Stimulated activated CD8-positive, alpha-beta memory T cell treated with anti-CD3 and anti-CD28 coated beads, Interleukin-2, amount 100 ng/mL, for 1 hour (primary cell): ENCODE results near the gene CLEC18B.
"Not testable (repeated sequence)": the region's sequence is repeated elsewhere in the genome, so short reads cannot be mapped to it uniquely, and the experiment has no call there.

Source experiments
- DNase-seq, 2 donors: peaks; one replicate each; pipeline ENCODE4 v3.0.0-alpha.2; 2020; ENCODE audit warnings: low read depth in 2 of 2

CLEC18B gene

GRCh38 chr16:74420612-74421481 is at the start of gene CLEC18B:
Gene CLEC18B (minus strand): TSS chr16:74421478. CDS start chr16:74421270, 208 bp downstream.
- DNase-seq, result not testable (repeated sequence)

DNA sequence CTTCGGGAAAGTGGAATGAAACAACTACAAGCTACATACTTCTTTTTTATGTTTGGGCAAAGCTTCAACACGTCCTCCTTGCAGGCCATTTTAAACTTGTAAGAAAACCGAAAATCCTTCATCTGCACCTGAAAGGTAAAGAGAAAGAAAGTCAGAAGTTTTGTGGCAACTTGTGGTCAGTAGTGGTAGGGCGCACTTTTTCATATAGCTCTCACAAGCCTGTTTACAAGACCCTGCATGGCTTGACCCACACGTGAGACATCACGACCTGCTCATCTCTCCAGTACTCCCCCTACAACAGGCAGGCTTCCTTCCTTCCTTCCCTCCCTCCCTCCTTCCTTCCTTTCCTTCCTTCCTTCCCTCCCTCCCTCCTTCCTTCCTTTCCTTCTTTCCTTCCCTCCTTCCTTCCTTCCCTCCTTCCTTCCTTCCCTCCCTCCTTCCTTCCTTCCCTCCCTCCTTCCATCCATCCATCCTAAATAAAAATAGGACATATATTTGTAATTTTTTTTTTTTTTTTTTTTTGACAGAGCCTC is 48.7 kb upstream of the CLEC18B start:
- DNase-seq, result no peak

GRCh38 chr16:74468807-74469525 is 47.7 kb upstream of the CLEC18B start:
- DNase-seq, result no peak

DNA sequence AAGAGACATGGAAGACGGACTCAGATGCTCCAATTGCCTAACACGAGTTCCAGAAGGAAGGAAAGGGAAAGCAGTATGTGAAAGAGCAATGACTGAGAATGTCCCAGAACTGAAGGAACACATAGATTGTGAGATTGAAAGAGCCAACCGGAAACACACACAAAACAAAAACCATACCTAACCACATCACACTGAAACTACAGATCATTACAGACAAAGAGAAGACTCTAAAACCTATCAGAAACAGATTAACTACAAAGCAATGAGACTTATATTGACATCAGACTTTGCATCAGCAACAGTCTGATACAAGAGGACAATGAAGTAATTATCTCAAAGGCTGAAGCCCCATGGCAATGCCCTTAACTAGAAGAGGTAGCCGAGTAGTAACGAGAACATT is 45.6 kb upstream of the CLEC18B start:
- DNase-seq, result no peak

- no peak for DNase-seq
These were observed 44.8 kb upstream of the CLEC18B start for GRCh38 chr16:74465851-74466685.

GRCh38 chr16:74465281-74465680 is 44.0 kb upstream of the CLEC18B start:
- no peak for DNase-seq

DNA sequence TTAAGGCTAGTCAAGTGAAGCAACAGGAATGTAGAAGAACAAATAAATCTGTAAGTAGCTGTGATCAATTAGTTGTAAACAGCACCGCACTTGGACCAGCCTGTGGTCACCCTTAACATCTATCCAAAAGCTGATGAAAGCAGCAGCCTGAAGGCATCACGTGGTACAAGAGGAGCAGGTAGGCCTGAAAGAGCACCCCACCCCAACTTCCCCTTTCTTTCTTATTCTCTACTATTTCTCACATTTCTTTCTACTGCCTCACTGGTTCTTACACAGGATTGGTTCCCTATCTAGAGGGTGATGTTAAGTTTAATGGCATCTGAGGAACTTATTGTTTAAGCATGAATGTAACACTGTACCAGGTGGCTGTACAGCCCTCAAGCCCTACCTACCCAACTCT is 42.6 kb upstream of the CLEC18B start:
- DNase-seq, result no peak

DNA sequence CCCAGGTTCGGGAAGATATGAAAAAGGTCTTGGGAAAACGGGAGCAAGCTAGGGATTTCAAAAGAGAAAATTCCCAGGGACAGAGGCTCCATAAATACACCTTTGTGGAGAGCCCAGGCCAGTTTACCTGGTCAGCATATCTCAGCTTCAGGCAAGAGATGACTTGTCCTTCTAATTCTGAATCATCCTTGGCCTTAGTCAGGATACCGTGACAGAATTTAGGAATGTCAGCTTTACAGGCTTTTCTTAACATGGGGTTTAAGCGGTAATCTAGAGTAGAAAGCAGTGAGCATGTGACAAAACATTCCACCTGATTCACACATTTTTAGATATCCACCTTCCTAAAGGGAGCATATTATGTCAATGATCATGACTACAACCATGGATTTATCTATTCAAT is 41.1 kb upstream of the CLEC18B start:
- DNase-seq, result no peak

- DNase-seq, result no peak
These were observed 40.5 kb upstream of the CLEC18B start for GRCh38 chr16:74461826-74462225.

GRCh38 chr16:74460542-74460941 is 39.3 kb upstream of the CLEC18B start:
- DNase-seq, result no peak

- DNase-seq, result no peak
These were observed 35.0 kb upstream of the CLEC18B start for GRCh38 chr16:74456290-74456625.

DNA sequence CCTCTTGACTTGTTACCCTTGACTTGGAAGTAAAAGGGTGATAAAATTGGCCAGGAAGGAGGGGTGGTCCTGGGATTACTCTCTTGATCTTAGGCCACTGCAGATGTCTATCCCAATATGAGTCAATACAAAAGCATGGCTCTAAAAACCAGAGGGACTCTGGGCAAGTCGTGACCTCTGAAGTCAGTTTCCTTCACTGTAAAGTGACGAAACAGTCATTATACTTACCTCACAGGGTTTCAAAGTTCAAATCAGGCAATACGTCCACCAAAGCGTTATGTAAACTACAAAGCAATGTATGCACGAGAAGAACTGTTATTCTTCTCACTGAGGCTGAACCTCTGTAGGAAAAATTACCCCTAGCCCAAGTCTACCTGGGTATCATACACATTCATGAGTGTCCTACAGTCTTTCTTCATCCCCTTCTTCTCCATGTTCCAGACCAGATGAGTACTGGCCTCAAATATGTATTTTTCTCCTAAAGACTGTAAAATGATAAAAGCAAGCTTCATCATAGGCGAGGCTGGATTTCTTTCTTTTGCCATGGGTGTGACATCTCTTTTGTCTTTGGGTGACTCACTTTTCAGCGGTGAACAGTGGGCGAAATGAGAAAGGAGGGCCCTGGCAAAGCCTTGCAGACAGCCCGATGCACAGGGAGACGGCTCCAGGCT is 34.5 kb upstream of the CLEC18B start:
- DNase-seq, result no peak

DNA sequence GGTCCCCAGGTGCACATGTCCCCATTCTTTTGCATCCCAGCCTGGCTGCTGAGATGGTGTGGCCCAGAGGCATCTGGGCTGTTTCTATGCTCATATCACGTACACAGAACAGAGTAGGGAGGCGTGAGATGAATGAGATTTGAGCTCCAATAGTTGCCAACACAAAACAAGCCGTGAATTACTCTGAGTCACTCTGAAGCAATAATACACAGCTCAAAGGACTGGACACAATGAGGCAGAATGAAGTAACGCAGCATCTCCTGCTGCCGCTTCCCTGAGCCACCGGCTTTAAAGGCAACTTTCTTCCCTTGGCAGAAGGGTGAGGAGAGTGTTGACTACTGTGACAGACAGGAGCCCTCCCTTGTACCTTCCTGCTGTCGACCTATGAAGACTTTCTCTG is 33.9 kb upstream of the CLEC18B start:
- DNase-seq, result no peak

DNA sequence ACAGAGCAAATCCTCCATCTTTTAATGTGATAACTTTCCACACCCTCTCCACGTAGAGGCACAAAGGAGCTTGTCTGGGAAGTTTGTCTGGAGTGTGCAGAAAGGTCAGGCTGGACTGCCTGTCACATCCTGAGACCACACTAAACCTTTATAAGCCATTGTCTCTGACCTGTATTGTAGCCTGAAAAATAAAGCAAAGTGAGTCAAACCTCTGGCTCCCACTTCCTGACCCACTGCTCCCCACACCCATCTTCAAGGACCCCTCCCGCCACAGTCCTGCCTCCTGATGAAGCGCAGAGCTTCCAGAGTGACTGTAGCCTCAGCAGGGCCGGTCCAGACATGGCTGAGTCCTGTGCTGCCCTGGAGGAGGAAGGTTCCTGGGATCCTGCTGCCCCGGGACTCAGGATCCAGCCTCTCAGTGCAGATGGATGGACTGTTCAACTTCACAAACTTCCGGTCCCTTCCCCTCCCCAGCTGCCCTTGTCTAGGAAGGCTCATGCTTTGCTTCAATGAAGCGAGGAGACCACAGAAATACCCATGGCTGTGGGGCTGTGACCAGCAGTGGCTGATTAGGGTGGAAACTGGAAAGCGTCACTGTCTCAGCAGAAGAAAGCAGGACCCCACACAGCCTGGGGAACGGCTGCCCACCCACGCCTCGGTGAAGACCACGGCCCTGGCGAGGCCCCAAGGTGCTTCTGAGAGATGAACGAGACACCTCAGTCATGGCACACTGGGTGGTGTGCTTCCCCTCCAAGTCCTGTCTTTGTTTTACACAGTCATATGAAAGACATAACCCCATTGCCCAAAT is 30.9 kb upstream of the CLEC18B start:
- no peak for DNase-seq

DNA sequence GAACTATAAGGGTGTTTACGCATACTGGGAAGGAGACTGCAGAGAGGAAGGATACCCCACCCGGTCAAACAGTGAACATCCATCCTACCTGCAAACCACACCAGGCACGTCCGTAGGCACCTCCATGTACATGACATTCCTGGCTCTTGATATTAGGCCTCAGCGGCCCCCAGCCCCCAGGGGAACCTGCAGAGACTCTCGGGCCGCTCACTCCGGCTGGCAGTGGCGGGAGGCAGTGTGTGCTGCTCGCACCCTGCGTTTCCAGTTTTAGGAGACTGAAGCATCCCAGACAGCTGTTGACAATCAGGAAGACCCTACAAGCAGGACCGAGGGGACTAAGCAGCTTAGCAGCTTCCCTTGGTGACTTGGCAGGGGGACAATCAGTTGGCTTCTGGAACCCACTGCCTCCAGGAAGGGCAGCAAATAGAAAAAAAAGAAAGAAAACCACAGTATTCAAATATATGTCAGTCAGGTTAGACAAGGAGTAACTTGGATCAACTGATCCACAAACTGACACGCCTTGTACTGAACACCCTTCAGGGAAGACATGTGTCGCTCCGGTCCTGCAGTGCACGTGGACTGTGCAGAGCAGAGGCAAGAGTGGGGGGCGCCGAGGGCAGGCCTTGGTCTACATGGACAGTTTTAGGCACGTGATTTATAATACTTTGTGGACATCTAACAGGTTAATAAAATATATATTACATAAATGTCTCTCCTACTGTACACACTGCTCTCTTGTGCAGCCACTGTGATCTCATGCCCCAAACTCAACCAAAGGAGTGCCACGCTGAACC is 29.9 kb upstream of the CLEC18B start:
- no peak for DNase-seq

DNA sequence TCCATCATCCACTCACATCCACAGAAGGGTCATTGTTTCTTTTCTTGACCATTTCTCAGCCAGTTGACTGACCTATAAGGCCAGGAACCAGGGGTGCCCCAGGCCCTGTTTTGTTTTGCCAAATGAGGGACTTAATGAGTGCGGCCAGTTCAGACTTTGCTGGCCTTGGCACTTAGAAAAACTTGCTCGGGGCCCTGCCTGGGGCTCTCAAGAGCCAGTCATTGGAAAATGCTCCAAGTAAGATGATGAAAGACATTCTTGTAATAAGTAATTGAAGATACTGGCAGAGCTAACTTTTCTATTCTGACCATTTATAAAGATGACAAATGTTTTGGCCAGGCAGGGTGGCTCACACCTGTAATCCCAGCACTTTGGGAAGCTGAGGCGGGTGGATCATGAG is 29.0 kb upstream of the CLEC18B start:
- DNase-seq, result no peak

DNA sequence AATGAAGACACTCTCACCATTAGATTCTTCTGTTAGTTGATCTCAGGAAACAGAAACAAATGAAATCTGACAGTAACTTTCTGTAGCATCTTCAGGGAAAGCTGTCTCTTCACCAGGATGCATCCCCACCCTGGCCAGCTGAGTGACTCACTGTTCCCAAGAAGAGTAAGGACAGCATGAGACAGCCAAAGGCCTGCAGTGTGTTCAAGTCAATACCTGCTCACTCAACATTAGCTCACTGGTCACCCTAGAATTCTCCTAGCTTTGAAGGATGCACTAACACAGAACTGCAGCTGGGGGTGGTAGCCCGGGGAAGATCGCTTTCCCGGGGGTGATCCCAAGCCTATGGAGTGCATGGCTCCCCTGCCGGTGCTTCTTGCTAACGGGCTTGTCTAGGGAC is 28.2 kb upstream of the CLEC18B start:
- DNase-seq, result no peak

- no peak for DNase-seq
These were observed 27.7 kb upstream of the CLEC18B start for GRCh38 chr16:74448990-74449389.

DNA sequence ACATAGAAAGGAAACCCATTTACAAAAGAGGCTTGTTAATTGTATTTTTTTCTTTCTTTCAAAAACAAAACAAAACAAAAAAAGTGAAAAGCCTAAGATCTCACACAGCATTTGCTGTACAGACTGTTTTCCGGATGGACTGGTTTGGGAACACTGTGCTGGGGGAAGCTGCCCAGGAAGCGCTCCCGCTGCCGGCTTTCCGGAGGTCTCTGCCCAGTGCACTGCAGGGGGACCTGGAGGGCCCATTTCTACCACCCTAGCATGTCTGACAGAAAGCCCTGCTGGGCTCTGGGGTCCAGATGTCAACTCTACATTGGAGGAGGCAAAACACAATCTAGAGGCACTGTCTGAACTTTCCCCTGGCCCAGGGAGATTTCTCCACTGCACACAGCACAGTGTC is 26.3 kb upstream of the CLEC18B start:
- DNase-seq, result no peak

DNA sequence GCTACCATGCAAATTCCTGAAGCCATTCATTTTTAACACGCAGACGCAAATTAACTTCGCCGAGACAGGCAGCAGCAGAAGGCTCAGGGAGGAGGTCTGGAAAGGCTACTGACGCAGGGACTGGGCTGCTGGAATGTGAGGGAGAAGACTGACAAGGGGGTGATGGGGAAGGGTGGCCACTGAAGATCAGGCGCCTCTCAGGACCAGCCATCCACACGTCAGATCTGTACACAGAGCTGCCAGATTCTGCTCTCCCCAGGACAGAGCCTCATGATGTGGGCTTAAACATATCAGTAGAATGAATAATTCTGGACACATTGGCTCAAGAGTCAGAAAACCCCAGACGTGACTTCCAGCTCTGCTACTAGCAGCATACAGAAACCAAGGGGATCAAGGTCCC is 25.6 kb upstream of the CLEC18B start:
- no peak for DNase-seq
